ENCODE data around the gene ECI1. TPM values are rescaled to one million over a fixed set of nuclear protein-coding genes. Genes with fewer than 3 reads are reported as not detected.

Gene ECI1
- total RNA-seq, 1 donor from 2014 or later: 50.9 TPM

GRCh38 chr16:2252806-2253148 lies 1.4 kb upstream of the ECI1 start:
- Mint-ChIP-seq H3K9me3 (ENCODE audit: unreplicated experiment) (peaks cover 2% of the 10 kb centered on the region), H3K4me3 (ENCODE audit: unreplicated experiment) (no peak overlapping the region), H3K27me3 (ENCODE audit: unreplicated experiment) (peaks cover 4% of the 10 kb centered on the region), H3K4me1 (ENCODE audit: low read depth, unreplicated experiment) (no peaks in the 10 kb centered on the region), H3K36me3 (ENCODE audit: unreplicated experiment) (no peaks in the 10 kb centered on the region), H3K27ac (ENCODE audit: unreplicated experiment) (peak overlapping the region; percentile 38)
- TF ChIP-seq CTCF (IDR thresholded peaks at IDR 0.05; ENCODE audit: partially characterized antibody, unreplicated experiment): no peak
- DNase-seq: no peak

GRCh38 chr16:2250652-2251295 lies 613 bp downstream of the ECI1 start:
- Mint-ChIP-seq H3K4me1 (ENCODE audit: low read depth, unreplicated experiment) (no peaks in the 10 kb centered on the region), H3K36me3 (ENCODE audit: unreplicated experiment) (no peaks in the 10 kb centered on the region), H3K27ac (ENCODE audit: unreplicated experiment) (no peak overlapping the region), H3K4me3 (ENCODE audit: unreplicated experiment) (peak overlapping the region; percentile 87), H3K27me3 (ENCODE audit: unreplicated experiment) (no peaks in the 10 kb centered on the region), H3K9me3 (ENCODE audit: unreplicated experiment) (peaks cover 2% of the 10 kb centered on the region)
- no peak for TF ChIP-seq CTCF (IDR thresholded peaks at IDR 0.05; ENCODE audit: partially characterized antibody, unreplicated experiment)
- DNase-seq: peak; percentile 7

- Mint-ChIP-seq H3K4me3 (ENCODE audit: unreplicated experiment) (no peak overlapping the region), H3K4me1 (ENCODE audit: low read depth, unreplicated experiment) (no peaks in the 10 kb centered on the region), H3K9me3 (ENCODE audit: unreplicated experiment) (peaks cover 5% of the 10 kb centered on the region), H3K27me3 (ENCODE audit: unreplicated experiment) (no peaks in the 10 kb centered on the region), H3K36me3 (ENCODE audit: unreplicated experiment) (no peaks in the 10 kb centered on the region), H3K27ac (ENCODE audit: unreplicated experiment) (no peak overlapping the region)
- DNase-seq: no peak
- TF ChIP-seq CTCF (IDR thresholded peaks at IDR 0.05; ENCODE audit: partially characterized antibody, unreplicated experiment): no peak
Measured at GRCh38 chr16:2246301-2246885, 5.0 kb downstream of the ECI1 start.

GRCh38 chr16:2244926-2245795 lies 6.2 kb downstream of the ECI1 start:
- no peak overlapping the region for H3K4me3 Mint-ChIP-seq (ENCODE audit: unreplicated experiment)
- H3K4me1 Mint-ChIP-seq (ENCODE audit: low read depth, unreplicated experiment): no peaks in the 10 kb centered on the region
- no peaks in the 10 kb centered on the region for H3K36me3 Mint-ChIP-seq (ENCODE audit: unreplicated experiment)
- no peaks in the 10 kb centered on the region for H3K27me3 Mint-ChIP-seq (ENCODE audit: unreplicated experiment)
- no peak overlapping the region for H3K27ac Mint-ChIP-seq (ENCODE audit: unreplicated experiment)
- no peak for TF ChIP-seq CTCF (IDR thresholded peaks at IDR 0.05; ENCODE audit: partially characterized antibody, unreplicated experiment)
- H3K9me3 Mint-ChIP-seq (ENCODE audit: unreplicated experiment): peaks cover 5% of the 10 kb centered on the region
- DNase-seq: no peak

- Mint-ChIP-seq H3K4me3 (ENCODE audit: unreplicated experiment) (no peak overlapping the region), H3K36me3 (ENCODE audit: unreplicated experiment) (no peaks in the 10 kb centered on the region), H3K27me3 (ENCODE audit: unreplicated experiment) (no peaks in the 10 kb centered on the region), H3K4me1 (ENCODE audit: low read depth, unreplicated experiment) (no peaks in the 10 kb centered on the region), H3K9me3 (ENCODE audit: unreplicated experiment) (peaks cover 5% of the 10 kb centered on the region), H3K27ac (ENCODE audit: unreplicated experiment) (no peak overlapping the region)
- DNase-seq: no peak
- TF ChIP-seq CTCF (IDR thresholded peaks at IDR 0.05; ENCODE audit: partially characterized antibody, unreplicated experiment): no peak
Measured at GRCh38 chr16:2244301-2244700, 7.1 kb downstream of the ECI1 start.
